ENCODE measurements around the gene LMTK3. TPM values are rescaled to one million over a fixed set of nuclear protein-coding genes. Genes with fewer than 3 reads are reported as not detected.
"Not testable (repeated sequence)": the region's sequence is repeated elsewhere in the genome, so short reads cannot be mapped to it uniquely, and the experiment has no call there.

LMTK3 gene
- total and polyA plus RNA-seq, 9 donors, result 0.03 to 0.39 (median 0.14) TPM; not detected in 1

- H3K36me3 ChIP-seq (ENCODE audit: control insufficient read depth, insufficient read depth, low read length); H3K27ac ChIP-seq (ENCODE audit: low read length); H3K9me3 ChIP-seq (replicated peaks; ENCODE audit: control insufficient read depth, low read depth, low read length); DNase-seq; H3K4me3 ChIP-seq (ENCODE audit: low read length): not testable (repeated sequence)
- Histone ChIP-seq H3K4me1 (ENCODE audit: control insufficient read depth, insufficient read depth, low read length) (peaks cover 18% of the 10 kb centered on the region), H3K27me3 (ENCODE audit: control insufficient read depth, insufficient read depth, low read length) (peaks cover 27% of the 10 kb centered on the region)
- 90% methylated on average over 2 of the region's 10 CpGs for WGBS (ENCODE audit: insufficient coverage)
Observed at GRCh38 chr19:48486706-48487105, 24.9 kb downstream of the LMTK3 start.

DNA sequence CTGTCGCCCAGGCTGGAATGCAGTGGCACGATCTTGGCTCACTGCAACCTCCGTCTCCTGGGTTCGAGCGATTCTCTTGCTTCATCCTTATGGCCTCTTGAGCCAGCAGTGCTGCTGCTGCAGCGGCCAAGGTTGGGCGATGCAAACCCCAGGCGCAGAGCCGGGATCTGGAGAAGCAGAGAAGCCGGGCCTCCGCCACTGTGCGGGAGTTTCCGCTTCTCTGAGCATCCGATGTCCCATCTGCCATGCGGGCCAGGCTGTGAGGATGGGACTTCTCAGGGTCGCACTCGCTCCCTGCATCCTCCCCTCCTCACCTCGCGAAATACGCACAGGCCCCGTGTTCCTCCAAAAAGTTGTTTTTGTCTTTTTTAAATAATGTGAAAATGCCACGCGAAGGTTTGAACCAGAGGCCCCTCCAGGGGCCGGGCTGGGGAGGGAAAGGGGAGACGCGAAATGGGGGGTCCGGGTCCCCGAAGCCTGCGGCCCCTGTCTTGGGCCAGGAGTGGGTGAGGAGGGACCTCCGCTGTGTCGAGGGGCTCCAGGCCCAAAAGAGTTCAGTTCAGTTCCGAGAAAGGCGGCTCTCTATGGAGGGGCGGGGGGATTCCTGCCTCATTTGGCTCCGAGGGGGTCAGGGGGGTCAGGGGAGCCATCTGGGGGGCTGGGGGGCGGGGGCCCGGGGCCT is 26.6 kb downstream of the LMTK3 start:
- Histone ChIP-seq H3K27ac (ENCODE audit: low read length) (no peak overlapping the region), H3K27me3 (ENCODE audit: control insufficient read depth, insufficient read depth, low read length) (peaks cover 12% of the 10 kb centered on the region), H3K4me1 (ENCODE audit: control insufficient read depth, insufficient read depth, low read length) (peaks cover 24% of the 10 kb centered on the region), H3K36me3 (ENCODE audit: control insufficient read depth, insufficient read depth, low read length) (no peaks in the 10 kb centered on the region), H3K9me3 (replicated peaks; ENCODE audit: control insufficient read depth, low read depth, low read length) (no peaks in the 10 kb centered on the region), H3K4me3 (ENCODE audit: low read length) (no peak overlapping the region)
- no peak for DNase-seq
- 77% methylated on average over 23 of the region's 37 CpGs for WGBS (ENCODE audit: insufficient coverage)

DNA sequence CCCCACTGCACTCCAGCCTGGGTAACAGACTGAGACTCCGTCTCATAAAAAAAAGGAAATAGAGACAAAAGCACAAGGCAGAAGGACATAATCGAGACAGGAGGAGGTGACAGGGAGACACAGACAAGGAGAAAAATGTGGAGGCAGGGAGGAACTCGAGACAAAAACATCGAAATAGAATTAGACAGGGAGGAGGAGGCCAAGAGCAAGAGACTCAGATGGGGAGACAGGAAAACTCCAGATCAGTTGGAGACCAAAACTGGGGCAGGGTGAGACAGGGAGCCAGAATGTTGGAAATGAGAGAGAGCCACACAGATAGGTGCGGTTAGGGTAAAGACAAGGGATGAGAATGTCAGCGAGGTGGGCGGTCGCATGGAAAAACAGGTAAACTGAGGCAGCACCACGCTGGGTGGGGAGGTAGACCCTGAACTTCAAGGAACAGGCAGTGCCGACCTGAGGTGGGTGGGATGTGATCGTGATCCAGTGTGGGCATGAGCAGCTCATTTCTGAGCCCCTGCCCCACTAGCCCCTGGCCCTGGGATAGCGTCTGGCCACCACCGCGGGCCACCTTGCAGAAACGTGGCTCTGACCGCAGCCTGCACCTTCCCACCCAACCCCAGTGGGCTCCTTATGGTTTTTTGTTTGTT is 27.3 kb downstream of the LMTK3 start:
- no peak for DNase-seq
- 83% methylated on average over 11 of the region's 16 CpGs for WGBS (ENCODE audit: insufficient coverage)

GRCh38 chr19:48483301-48483700 is 28.3 kb downstream of the LMTK3 start:
- no peak overlapping the region for H3K27ac ChIP-seq (ENCODE audit: low read length)
- H3K9me3 ChIP-seq (replicated peaks; ENCODE audit: control insufficient read depth, low read depth, low read length), result no peaks in the 10 kb centered on the region
- H3K4me3 ChIP-seq (ENCODE audit: low read length), result no peak overlapping the region
- H3K27me3 ChIP-seq (ENCODE audit: control insufficient read depth, insufficient read depth, low read length), result peaks cover 6% of the 10 kb centered on the region
- 22% methylated on average over 3 of the region's 3 CpGs for WGBS (ENCODE audit: insufficient coverage)
- H3K36me3 ChIP-seq (ENCODE audit: control insufficient read depth, insufficient read depth, low read length), result peaks cover 13% of the 10 kb centered on the region
- no peak for DNase-seq
- peaks cover 25% of the 10 kb centered on the region for H3K4me1 ChIP-seq (ENCODE audit: control insufficient read depth, insufficient read depth, low read length)

More for the DNA sequence above, 27.3 kb downstream of the LMTK3 start:
- Histone ChIP-seq H3K9me3 (replicated peaks; ENCODE audit: control insufficient read depth, low read depth, low read length) (no peaks in the 10 kb centered on the region), H3K4me3 (ENCODE audit: low read length) (no peak overlapping the region), H3K36me3 (ENCODE audit: control insufficient read depth, insufficient read depth, low read length) (peaks cover 3% of the 10 kb centered on the region), H3K4me1 (ENCODE audit: control insufficient read depth, insufficient read depth, low read length) (peaks cover 25% of the 10 kb centered on the region), H3K27me3 (ENCODE audit: control insufficient read depth, insufficient read depth, low read length) (peaks cover 8% of the 10 kb centered on the region), H3K27ac (ENCODE audit: low read length) (no peak overlapping the region)

GRCh38 chr19:48481846-48482639 is 29.6 kb downstream of the LMTK3 start:
- Histone ChIP-seq H3K4me1 (ENCODE audit: control insufficient read depth, insufficient read depth, low read length) (peaks cover 25% of the 10 kb centered on the region), H3K27me3 (ENCODE audit: control insufficient read depth, insufficient read depth, low read length) (peaks cover 3% of the 10 kb centered on the region), H3K9me3 (replicated peaks; ENCODE audit: control insufficient read depth, low read depth, low read length) (no peaks in the 10 kb centered on the region), H3K4me3 (ENCODE audit: low read length) (no peak overlapping the region), H3K27ac (ENCODE audit: low read length) (no peak overlapping the region), H3K36me3 (ENCODE audit: control insufficient read depth, insufficient read depth, low read length) (peaks cover 26% of the 10 kb centered on the region)
- 80% methylated on average over 1 of the region's 7 CpGs for WGBS (ENCODE audit: insufficient coverage)
- peak; percentile 50 for DNase-seq

GRCh38 chr19:48480558-48481500 is 30.8 kb downstream of the LMTK3 start:
- Histone ChIP-seq H3K27ac (ENCODE audit: low read length) (peak overlapping the region; percentile 88), H3K9me3 (replicated peaks; ENCODE audit: control insufficient read depth, low read depth, low read length) (no peaks in the 10 kb centered on the region), H3K4me1 (ENCODE audit: control insufficient read depth, insufficient read depth, low read length) (peaks cover 25% of the 10 kb centered on the region), H3K36me3 (ENCODE audit: control insufficient read depth, insufficient read depth, low read length) (peaks cover 37% of the 10 kb centered on the region), H3K27me3 (ENCODE audit: control insufficient read depth, insufficient read depth, low read length) (peaks cover 3% of the 10 kb centered on the region), H3K4me3 (ENCODE audit: low read length) (peak overlapping the region; percentile 55)
- peak; percentile 71 for DNase-seq
- WGBS (ENCODE audit: insufficient coverage), result 7% methylated on average over 35 of the region's 52 CpGs

DNA sequence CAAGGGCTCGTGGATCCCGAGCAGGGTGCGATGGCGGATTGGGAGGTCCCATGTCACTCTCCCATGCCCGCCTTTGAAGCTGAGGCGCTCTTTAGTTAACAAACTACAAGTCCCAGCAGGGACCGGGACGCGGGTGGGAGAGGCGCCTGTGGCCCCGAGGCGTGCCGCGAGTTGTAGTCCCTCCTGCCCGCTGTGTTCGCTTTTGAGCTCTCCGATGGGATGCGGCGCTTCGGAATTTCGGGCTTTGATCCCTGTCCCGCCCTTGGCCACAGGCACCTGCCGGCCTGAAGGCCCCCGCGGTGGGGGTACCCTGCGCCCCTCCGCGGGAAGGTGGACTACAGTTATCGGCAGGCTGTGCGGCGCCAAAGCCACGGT is 31.5 kb downstream of the LMTK3 start:
- no peaks in the 10 kb centered on the region for H3K9me3 ChIP-seq (replicated peaks; ENCODE audit: control insufficient read depth, low read depth, low read length)
- H3K4me3 ChIP-seq (ENCODE audit: low read length), result peak overlapping the region; percentile 55
- H3K27me3 ChIP-seq (ENCODE audit: control insufficient read depth, insufficient read depth, low read length), result peaks cover 3% of the 10 kb centered on the region
- WGBS (ENCODE audit: insufficient coverage), result 9% methylated on average over 32 of the region's 32 CpGs
- H3K4me1 ChIP-seq (ENCODE audit: control insufficient read depth, insufficient read depth, low read length), result peaks cover 25% of the 10 kb centered on the region
- H3K27ac ChIP-seq (ENCODE audit: low read length), result peak overlapping the region; percentile 88
- peak; percentile 79 for DNase-seq
- H3K36me3 ChIP-seq (ENCODE audit: control insufficient read depth, insufficient read depth, low read length), result peaks cover 44% of the 10 kb centered on the region

DNA sequence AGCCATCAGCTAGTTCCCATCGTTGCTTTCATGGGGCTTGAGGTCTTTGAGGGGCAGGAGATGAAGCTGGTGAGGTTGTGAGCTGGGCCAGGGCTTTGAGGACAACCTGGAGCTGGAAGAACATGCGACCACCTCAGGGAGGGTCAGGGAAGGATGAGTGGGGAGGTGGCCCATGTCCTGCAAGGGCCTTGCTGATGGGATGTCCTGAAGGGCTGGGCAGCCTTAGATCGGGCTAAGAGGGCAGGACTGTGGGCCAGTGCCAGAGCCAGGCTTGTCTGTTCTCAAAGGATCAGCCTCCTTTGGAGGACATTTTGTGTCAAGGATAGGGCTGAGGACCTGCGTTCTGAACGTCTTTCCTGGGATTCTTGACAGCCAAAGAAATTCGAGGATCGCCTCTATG is 31.9 kb downstream of the LMTK3 start:
- no peak overlapping the region for H3K27ac ChIP-seq (ENCODE audit: low read length)

GRCh38 chr19:48478339-48479256 is 33.0 kb downstream of the LMTK3 start:
- WGBS (ENCODE audit: insufficient coverage), result 75% methylated on average over 14 of the region's 29 CpGs
- no peak for DNase-seq
- Histone ChIP-seq H3K9me3 (replicated peaks; ENCODE audit: control insufficient read depth, low read depth, low read length) (no peaks in the 10 kb centered on the region), H3K4me1 (ENCODE audit: control insufficient read depth, insufficient read depth, low read length) (peaks cover 25% of the 10 kb centered on the region), H3K27me3 (ENCODE audit: control insufficient read depth, insufficient read depth, low read length) (no peaks in the 10 kb centered on the region), H3K27ac (ENCODE audit: low read length) (no peak overlapping the region), H3K36me3 (ENCODE audit: control insufficient read depth, insufficient read depth, low read length) (peaks cover 59% of the 10 kb centered on the region), H3K4me3 (ENCODE audit: low read length) (no peak overlapping the region)

More for the DNA sequence above, 31.9 kb downstream of the LMTK3 start:
- peaks cover 48% of the 10 kb centered on the region for H3K36me3 ChIP-seq (ENCODE audit: control insufficient read depth, insufficient read depth, low read length)
- H3K27me3 ChIP-seq (ENCODE audit: control insufficient read depth, insufficient read depth, low read length), result no peaks in the 10 kb centered on the region
- H3K4me3 ChIP-seq (ENCODE audit: low read length), result no peak overlapping the region
- 76% methylated on average over 6 of the region's 7 CpGs for WGBS (ENCODE audit: insufficient coverage)
- H3K4me1 ChIP-seq (ENCODE audit: control insufficient read depth, insufficient read depth, low read length), result peaks cover 25% of the 10 kb centered on the region
- no peak for DNase-seq
- H3K9me3 ChIP-seq (replicated peaks; ENCODE audit: control insufficient read depth, low read depth, low read length), result no peaks in the 10 kb centered on the region
